GM12878 (cell line): ENCODE data around the gene IFNGR2. TPM values are rescaled to one million over a fixed set of nuclear protein-coding genes. Genes with fewer than 3 reads are reported as not detected.

Experiments used
- BCL3 ChIP-seq: IDR thresholded peaks from 2 replicates; pipeline ENCODE4 v1.6.1; 2011; ENCODE audit warnings: borderline replicate concordance, low read depth, mild to moderate bottlenecking, moderate library complexity, low read length; ENCODE audit not compliant: insufficient read depth, poor library complexity, severe bottlenecking
- CREB1 ChIP-seq: IDR thresholded peaks from 2 replicates; pipeline ENCODE4 v1.6.1; 2012; ENCODE audit warnings: low read depth, mild to moderate bottlenecking, inconsistent platforms
- EP300 ChIP-seq, 2 experiments: fragments of 150-350 bp in 1 of 2; IDR thresholded peaks; 2 replicates each; pipeline ENCODE4 v1.6.1; 2011 to 2012; ENCODE audit warnings: low read depth in 2 of 2, low read length in 2 of 2, borderline replicate concordance in 1 of 2, improper control_type of control experiment in 1 of 2, inconsistent platforms in 1 of 2; ENCODE audit not compliant: control insufficient read depth in 1 of 2
- HCFC1 ChIP-seq: fragments of 150-350 bp; IDR thresholded peaks from 2 replicates; pipeline ENCODE4 v1.6.1; 2014; ENCODE audit warnings: low read length
- HDGF ChIP-seq: fragments of 450-650 bp; IDR thresholded peaks from 2 replicates; pipeline ENCODE4 v1.6.1; 2016; ENCODE audit warnings: antibody characterized with exemption
- IKZF2 ChIP-seq, 2 experiments: fragments of 450-650 bp; IDR thresholded peaks; 2 replicates each; pipeline ENCODE4 v1.6.1; 2017; ENCODE audit warnings: mild to moderate bottlenecking in 2 of 2, moderate library complexity in 2 of 2
- IRF5 ChIP-seq: fragments of 450-650 bp; IDR thresholded peaks from 2 replicates; pipeline ENCODE4 v1.6.1; 2017; ENCODE audit warnings: borderline replicate concordance
- KAT2A ChIP-seq: conservative IDR thresholded peaks from 2 replicates; pipeline ENCODE4 v1.6.1; 2011; ENCODE audit warnings: low read depth, low read length; ENCODE audit not compliant: control insufficient read depth
- MEF2B ChIP-seq: fragments of 450-650 bp; IDR thresholded peaks from 2 replicates; pipeline ENCODE4 v1.6.1; 2018; ENCODE audit warnings: mild to moderate bottlenecking, moderate library complexity; ENCODE audit not compliant: partially characterized antibody, poor library complexity, severe bottlenecking
- MTA2 ChIP-seq: fragments of 450-650 bp; IDR thresholded peaks from 2 replicates; pipeline ENCODE4 v1.6.1; 2016; ENCODE audit warnings: low read depth, mild to moderate bottlenecking, moderate library complexity
- RAD51 ChIP-seq: fragments of 450-650 bp; IDR thresholded peaks from 2 replicates; pipeline ENCODE4 v1.6.1; 2016; ENCODE audit warnings: moderate library complexity, mild to moderate bottlenecking, inconsistent platforms
- REST ChIP-seq: IDR thresholded peaks from 2 replicates; pipeline ENCODE4 v1.6.1; 2012; ENCODE audit warnings: mild to moderate bottlenecking, low read depth, low read length
- STAT3 ChIP-seq: IDR thresholded peaks from 2 replicates; pipeline ENCODE4 v1.6.1; 2011; ENCODE audit warnings: low read depth, low read length, improper control_type of control experiment
- TARDBP ChIP-seq: IDR thresholded peaks from 2 replicates; pipeline ENCODE4 v1.6.1; 2016; ENCODE audit warnings: borderline replicate concordance
- YY1 ChIP-seq: IDR thresholded peaks from 2 replicates; pipeline ENCODE4 v1.6.1; 2011; ENCODE audit warnings: low read depth, mild to moderate bottlenecking, low read length
- ZBED1 ChIP-seq: IDR thresholded peaks from 2 replicates; pipeline ENCODE4 v1.6.1; 2016; ENCODE audit warnings: borderline replicate concordance
- ZBTB4 ChIP-seq: fragments of 450-650 bp; formaldehyde crosslinking; IDR thresholded peaks from 2 replicates; pipeline ENCODE4 v1.4.0; 2022; ENCODE audit warnings: mild to moderate bottlenecking, moderate library complexity
- polyA plus RNA-seq, 11 experiments: library from polyadenylated mRNA; depleted of rRNA in 4 of 11; unstranded in 6 of 11; stranded (reverse) in 5 of 11; fragments of >200 nt; fragmentation: Nextera tagmentation in 4 of 11; fragmentation: Illumina TruSeq in 1 of 11; extraction: Ambion mirVana in 4 of 11; extraction: Trizol in 1 of 11; gene quantifications; 1 replicate in 1 of 11; 2 replicates in 10 of 11; pipeline versions ENCODE4 v1.2.1 to v1.2.3, GENCODE V29; 2011 to 2016; ENCODE audit warnings: inconsistent platforms in 2 of 11, missing spikeins in 2 of 11, low read depth in 1 of 11
- total RNA-seq, 4 experiments: library from RNA; depleted of rRNA in 3 of 4; stranded (reverse); fragments of >200 nt in 3 of 4; fragmentation: Illumina TruSeq in 1 of 4; extraction: Trizol in 1 of 4; gene quantifications; 2 replicates each; pipeline versions ENCODE4 v1.2.1 to v1.2.3, GENCODE V29; 2013 to 2021
- TF ChIP-seq, protein P1 (sequence below): IDR thresholded peaks from 2 replicates; pipeline ENCODE4 v1.6.1; 2012; ENCODE audit warnings: low read depth, low read length, improper control_type of control experiment

Gene IFNGR2
- total and polyA plus RNA-seq, 10 of the 15 experiments (the other 5 are each of a cell fraction or from before 2014, with no cell fraction given): 23.6 to 98.8 (median 77.0) TPM

DNA sequence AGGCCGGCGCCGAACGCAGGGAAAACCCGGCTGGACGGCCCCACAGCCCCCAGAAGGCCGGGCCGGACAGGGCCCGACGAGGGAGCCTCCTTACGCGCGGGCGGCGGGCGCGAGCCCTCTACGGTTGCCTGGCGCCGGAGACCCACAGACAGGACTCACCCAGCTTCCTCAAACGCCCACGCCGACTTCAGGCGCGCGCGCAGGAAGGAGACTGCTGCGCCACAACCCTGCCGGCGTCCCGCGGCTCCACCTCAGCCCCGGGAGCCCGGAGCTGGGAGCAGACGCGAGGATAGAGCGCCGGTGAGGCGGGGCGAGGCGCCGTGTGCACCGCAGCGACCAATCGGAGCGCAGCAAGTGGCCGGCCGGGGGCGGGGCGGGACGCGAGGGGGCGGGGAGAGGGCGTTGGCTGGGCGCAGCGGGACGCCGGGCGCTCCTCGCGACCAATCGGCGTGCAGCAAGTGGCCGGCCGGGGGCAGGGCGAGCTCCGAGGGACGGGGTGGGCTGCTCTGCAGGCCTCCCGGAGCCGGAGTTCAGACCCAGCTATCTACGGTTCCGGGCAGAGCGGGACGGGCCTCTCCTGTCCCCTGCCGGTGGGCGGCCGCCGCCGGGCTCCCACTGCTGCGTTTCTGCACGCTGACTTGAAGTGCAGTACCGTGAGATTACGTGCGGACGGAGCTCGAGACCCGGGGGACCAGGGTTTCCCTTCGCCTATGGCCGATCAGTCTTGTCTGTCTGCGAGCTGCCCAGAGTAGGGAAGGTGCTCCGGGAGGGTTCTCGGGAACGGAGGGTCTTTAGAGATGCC lies 76.7 kb downstream of the IFNGR2 start, which contains the start of gene TMEM50B (continued):
- TF ChIP-seq EP300 (IDR thresholded peaks at IDR 0.05; ENCODE audit: borderline replicate concordance in 1 of 2, control insufficient read depth in 1 of 2, low read depth in 2 of 2, low read length in 2 of 2): peak in 1 of 2 experiments; percentile 20; a peak in 1 of 4 replicates
- TF ChIP-seq HDGF: no peak
- TF ChIP-seq IKZF2 (IDR thresholded peaks at IDR 0.05): peak in 1 of 2 experiments; percentile 27; a peak in 1 of 4 replicates
- no peak for TF ChIP-seq REST
- no peak for TF ChIP-seq KAT2A
- no peak for TF ChIP-seq MTA2
- TF ChIP-seq HCFC1: peak; percentile 26; the same call in 1 of the 2 replicates
- no peak for TF ChIP-seq ZBTB4
- no peak for TF ChIP-seq STAT3
- no peak; the same call in 1 of the 2 replicates for TF ChIP-seq CREB1
- peak; percentile 82; the same call in 1 of the 2 replicates for TF ChIP-seq YY1
- TF ChIP-seq, protein P1, sequence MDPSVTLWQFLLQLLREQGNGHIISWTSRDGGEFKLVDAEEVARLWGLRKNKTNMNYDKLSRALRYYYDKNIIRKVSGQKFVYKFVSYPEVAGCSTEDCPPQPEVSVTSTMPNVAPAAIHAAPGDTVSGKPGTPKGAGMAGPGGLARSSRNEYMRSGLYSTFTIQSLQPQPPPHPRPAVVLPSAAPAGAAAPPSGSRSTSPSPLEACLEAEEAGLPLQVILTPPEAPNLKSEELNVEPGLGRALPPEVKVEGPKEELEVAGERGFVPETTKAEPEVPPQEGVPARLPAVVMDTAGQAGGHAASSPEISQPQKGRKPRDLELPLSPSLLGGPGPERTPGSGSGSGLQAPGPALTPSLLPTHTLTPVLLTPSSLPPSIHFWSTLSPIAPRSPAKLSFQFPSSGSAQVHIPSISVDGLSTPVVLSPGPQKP: 0 out of 2 replicates have a peak, but pooled peaks have one; percentile 12
- no peak for TF ChIP-seq ZBED1
- TF ChIP-seq RAD51: no peak
- TF ChIP-seq MEF2B: peak; percentile 49
- TF ChIP-seq TARDBP: no peak
- TF ChIP-seq BCL3: no peak
- no peak for TF ChIP-seq IRF5
